ENCODE results near the gene PAM.

Gene PAM

DNA sequence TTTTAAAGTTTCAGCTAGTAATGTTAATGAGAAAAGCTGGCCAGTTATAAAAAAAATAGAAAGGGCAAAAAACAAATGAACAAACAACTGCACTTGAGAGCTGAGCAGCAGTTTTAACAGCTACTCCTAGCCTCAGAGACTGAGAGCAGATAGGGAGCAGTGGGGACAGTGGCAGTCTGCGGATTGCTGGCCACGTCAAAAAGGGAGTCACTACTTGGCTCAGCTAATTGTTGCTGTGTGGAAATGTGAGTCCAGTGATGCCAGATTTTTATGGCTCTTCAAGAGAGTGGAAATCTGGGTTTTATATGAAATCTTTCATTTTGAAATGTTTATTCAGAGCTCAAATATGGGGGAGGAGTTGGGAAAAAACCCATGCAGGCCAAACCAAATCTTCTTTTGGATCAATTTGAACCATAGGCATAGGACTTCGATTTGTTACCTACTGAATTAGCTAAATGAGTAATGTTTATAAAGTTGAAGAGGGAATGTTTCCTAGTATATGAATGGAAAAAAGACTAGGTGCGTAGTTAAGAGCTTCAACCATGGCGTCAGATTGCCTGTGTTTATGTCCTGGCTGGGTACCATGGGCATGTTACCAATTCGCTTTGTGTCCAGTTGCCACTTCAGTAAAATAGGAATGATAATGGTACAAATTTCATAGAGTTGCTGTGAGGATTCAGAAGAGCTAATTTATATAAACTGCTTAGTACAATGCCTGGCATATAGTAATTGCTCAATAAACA, 102.1 kb downstream of the PAM start:
- Histone ChIP-seq H3K4me3 (replicated peaks; ENCODE audit: insufficient read depth, low read length) (no peak overlapping the region), H3K27ac (replicated peaks) (no peak overlapping the region), H3K27me3 (ENCODE audit: insufficient read depth, poor library complexity, severe bottlenecking) (no peaks in the 10 kb centered on the region)
- DNase-seq (ENCODE audit: low read depth in 1 of 2, low spot score in 1 of 2): no peak
- TF ChIP-seq GABPA (IDR thresholded peaks at IDR 0.05; ENCODE audit: low read depth) (no peak), POLR2AphosphoS5 (IDR thresholded peaks at IDR 0.05; ENCODE audit: low read depth) (no peak), SPI1 (IDR thresholded peaks at IDR 0.05; ENCODE audit: borderline replicate concordance, low read depth) (no peak)
- TF ChIP-seq, protein P1, sequence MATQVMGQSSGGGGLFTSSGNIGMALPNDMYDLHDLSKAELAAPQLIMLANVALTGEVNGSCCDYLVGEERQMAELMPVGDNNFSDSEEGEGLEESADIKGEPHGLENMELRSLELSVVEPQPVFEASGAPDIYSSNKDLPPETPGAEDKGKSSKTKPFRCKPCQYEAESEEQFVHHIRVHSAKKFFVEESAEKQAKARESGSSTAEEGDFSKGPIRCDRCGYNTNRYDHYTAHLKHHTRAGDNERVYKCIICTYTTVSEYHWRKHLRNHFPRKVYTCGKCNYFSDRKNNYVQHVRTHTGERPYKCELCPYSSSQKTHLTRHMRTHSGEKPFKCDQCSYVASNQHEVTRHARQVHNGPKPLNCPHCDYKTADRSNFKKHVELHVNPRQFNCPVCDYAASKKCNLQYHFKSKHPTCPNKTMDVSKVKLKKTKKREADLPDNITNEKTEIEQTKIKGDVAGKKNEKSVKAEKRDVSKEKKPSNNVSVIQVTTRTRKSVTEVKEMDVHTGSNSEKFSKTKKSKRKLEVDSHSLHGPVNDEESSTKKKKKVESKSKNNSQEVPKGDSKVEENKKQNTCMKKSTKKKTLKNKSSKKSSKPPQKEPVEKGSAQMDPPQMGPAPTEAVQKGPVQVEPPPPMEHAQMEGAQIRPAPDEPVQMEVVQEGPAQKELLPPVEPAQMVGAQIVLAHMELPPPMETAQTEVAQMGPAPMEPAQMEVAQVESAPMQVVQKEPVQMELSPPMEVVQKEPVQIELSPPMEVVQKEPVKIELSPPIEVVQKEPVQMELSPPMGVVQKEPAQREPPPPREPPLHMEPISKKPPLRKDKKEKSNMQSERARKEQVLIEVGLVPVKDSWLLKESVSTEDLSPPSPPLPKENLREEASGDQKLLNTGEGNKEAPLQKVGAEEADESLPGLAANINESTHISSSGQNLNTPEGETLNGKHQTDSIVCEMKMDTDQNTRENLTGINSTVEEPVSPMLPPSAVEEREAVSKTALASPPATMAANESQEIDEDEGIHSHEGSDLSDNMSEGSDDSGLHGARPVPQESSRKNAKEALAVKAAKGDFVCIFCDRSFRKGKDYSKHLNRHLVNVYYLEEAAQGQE (IDR thresholded peaks at IDR 0.05; ENCODE audit: insufficient replicate concordance, low read depth): no peak
- TF ChIP-seq, protein P2, sequence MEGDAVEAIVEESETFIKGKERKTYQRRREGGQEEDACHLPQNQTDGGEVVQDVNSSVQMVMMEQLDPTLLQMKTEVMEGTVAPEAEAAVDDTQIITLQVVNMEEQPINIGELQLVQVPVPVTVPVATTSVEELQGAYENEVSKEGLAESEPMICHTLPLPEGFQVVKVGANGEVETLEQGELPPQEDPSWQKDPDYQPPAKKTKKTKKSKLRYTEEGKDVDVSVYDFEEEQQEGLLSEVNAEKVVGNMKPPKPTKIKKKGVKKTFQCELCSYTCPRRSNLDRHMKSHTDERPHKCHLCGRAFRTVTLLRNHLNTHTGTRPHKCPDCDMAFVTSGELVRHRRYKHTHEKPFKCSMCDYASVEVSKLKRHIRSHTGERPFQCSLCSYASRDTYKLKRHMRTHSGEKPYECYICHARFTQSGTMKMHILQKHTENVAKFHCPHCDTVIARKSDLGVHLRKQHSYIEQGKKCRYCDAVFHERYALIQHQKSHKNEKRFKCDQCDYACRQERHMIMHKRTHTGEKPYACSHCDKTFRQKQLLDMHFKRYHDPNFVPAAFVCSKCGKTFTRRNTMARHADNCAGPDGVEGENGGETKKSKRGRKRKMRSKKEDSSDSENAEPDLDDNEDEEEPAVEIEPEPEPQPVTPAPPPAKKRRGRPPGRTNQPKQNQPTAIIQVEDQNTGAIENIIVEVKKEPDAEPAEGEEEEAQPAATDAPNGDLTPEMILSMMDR (IDR thresholded peaks at IDR 0.05; ENCODE audit: insufficient read depth, low read length): no peak

DNA sequence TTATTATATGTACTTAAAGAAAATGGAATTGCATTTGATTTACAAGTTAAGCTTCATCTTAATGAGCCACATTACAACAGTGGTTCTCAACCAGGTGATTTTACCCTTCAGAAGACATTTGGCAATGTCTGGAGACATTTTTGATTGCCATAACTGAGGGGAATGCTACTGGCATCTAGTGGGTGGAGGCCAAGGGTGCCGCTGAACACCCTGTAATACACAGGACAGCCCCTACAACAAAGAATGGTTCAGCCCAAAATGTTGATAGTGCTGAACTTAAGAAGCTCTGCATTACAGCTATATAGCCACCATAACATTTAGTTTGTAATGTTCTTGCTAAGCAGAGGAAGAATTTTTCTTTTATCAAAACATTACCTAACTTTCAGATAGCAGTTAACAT, 103.1 kb downstream of the PAM start:
- DNase-seq (ENCODE audit: low read depth in 1 of 2, low spot score in 1 of 2): no peak
- H3K27me3 ChIP-seq (ENCODE audit: insufficient read depth, poor library complexity, severe bottlenecking): no peaks in the 10 kb centered on the region
- TF ChIP-seq SPI1 (IDR thresholded peaks at IDR 0.05; ENCODE audit: borderline replicate concordance, low read depth) (no peak), GABPA (IDR thresholded peaks at IDR 0.05; ENCODE audit: low read depth) (no peak), POLR2AphosphoS5 (IDR thresholded peaks at IDR 0.05; ENCODE audit: low read depth) (no peak)
- TF ChIP-seq, protein P2 (IDR thresholded peaks at IDR 0.05; ENCODE audit: insufficient read depth, low read length): no peak
- TF ChIP-seq, protein P1 (IDR thresholded peaks at IDR 0.05; ENCODE audit: insufficient replicate concordance, low read depth): no peak
- no peak overlapping the region for H3K4me3 ChIP-seq (replicated peaks; ENCODE audit: insufficient read depth, low read length)
- H3K27ac ChIP-seq (replicated peaks): no peak overlapping the region

DNA sequence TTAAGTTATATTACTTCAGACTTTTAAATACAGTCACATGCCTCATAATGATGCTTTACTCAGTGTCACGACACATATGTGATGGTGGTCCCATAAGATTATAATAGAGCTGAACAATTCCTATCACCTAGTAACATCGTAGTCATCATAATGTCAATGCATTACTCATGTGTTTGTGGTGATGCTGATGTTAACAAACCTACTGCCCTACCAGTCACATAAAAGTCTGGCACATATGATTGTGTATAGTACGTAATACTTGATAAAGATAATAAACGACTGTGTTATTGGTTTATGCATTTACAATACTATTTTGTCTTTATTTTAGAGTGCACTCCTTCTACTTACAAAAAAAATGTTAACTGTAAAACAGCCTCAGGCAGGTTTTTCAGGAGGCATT, 103.7 kb downstream of the PAM start:
- TF ChIP-seq, protein P2 (IDR thresholded peaks at IDR 0.05; ENCODE audit: insufficient read depth, low read length): no peak
- TF ChIP-seq GABPA (IDR thresholded peaks at IDR 0.05; ENCODE audit: low read depth) (no peak), SPI1 (IDR thresholded peaks at IDR 0.05; ENCODE audit: borderline replicate concordance, low read depth) (no peak), POLR2AphosphoS5 (IDR thresholded peaks at IDR 0.05; ENCODE audit: low read depth) (no peak)
- TF ChIP-seq, protein P1 (IDR thresholded peaks at IDR 0.05; ENCODE audit: insufficient replicate concordance, low read depth): no peak
- DNase-seq (ENCODE audit: low read depth in 1 of 2, low spot score in 1 of 2): no peak
- H3K27ac ChIP-seq (replicated peaks): no peak overlapping the region

More for the DNA sequence above, 103.7 kb downstream of the PAM start:
- no peak overlapping the region for H3K4me3 ChIP-seq (replicated peaks; ENCODE audit: insufficient read depth, low read length)
- no peaks in the 10 kb centered on the region for H3K27me3 ChIP-seq (ENCODE audit: insufficient read depth, poor library complexity, severe bottlenecking)
